Parathyroid adenoma (tissue), 2 donors: ENCODE results near the gene SLC15A1.
A peak's percentile ranks its signal among the peaks of the same experiment; 100 is the strongest.

Experiments used
- H2AFZ ChIP-seq: fragments of 300-600 bp; sonication (generic); one replicate; pipeline ENCODE4 v1.7.0; 2017; ENCODE audit warnings: antibody characterized with exemption, mild to moderate bottlenecking
- H3K27ac ChIP-seq: fragments of 300-600 bp; sonication (generic); one replicate; pipeline ENCODE4 v1.7.0; 2017
- H3K27me3 ChIP-seq: fragments of 300-600 bp; sonication (generic); one replicate; pipeline ENCODE4 v1.7.0; 2017; ENCODE audit warnings: low read length; ENCODE audit not compliant: control insufficient read depth, insufficient read depth
- H3K36me3 ChIP-seq: fragments of 300-600 bp; sonication (generic); one replicate; pipeline ENCODE4 v1.7.0; 2017; ENCODE audit warnings: low read length; ENCODE audit not compliant: control insufficient read depth, insufficient read depth
- H3K4me1 ChIP-seq: fragments of 300-600 bp; sonication (generic); one replicate; pipeline ENCODE4 v1.7.0; 2017; ENCODE audit warnings: control low read depth
- H3K4me2 ChIP-seq: fragments of 300-600 bp; sonication (generic); one replicate; pipeline ENCODE4 v1.7.0; 2017; ENCODE audit warnings: low read length
- H3K4me3 ChIP-seq: fragments of 300-600 bp; sonication (generic); one replicate; pipeline ENCODE4 v1.7.0; 2017; ENCODE audit warnings: low read depth, low read length
- H3K79me2 ChIP-seq: fragments of 300-600 bp; sonication (generic); one replicate; pipeline ENCODE4 v1.7.0; 2017; ENCODE audit warnings: control low read depth
- H3K9ac ChIP-seq: fragments of 300-600 bp; sonication (generic); one replicate; pipeline ENCODE4 v1.7.0; 2017; ENCODE audit warnings: mild to moderate bottlenecking
- H3K9me3 ChIP-seq: fragments of 300-600 bp; sonication (generic); one replicate; pipeline ENCODE4 v1.7.0; 2017; ENCODE audit warnings: low read length; ENCODE audit not compliant: control insufficient read depth
- TF ChIP-seq, protein P1 (sequence below): fragments of 300-600 bp; sonication (generic); IDR thresholded peaks from one replicate; pipeline ENCODE4 v1.7.0; 2017; ENCODE audit warnings: antibody characterized with exemption, mild to moderate bottlenecking
- donor health status: primary hyperparathyroidism.

SLC15A1 gene

DNA sequence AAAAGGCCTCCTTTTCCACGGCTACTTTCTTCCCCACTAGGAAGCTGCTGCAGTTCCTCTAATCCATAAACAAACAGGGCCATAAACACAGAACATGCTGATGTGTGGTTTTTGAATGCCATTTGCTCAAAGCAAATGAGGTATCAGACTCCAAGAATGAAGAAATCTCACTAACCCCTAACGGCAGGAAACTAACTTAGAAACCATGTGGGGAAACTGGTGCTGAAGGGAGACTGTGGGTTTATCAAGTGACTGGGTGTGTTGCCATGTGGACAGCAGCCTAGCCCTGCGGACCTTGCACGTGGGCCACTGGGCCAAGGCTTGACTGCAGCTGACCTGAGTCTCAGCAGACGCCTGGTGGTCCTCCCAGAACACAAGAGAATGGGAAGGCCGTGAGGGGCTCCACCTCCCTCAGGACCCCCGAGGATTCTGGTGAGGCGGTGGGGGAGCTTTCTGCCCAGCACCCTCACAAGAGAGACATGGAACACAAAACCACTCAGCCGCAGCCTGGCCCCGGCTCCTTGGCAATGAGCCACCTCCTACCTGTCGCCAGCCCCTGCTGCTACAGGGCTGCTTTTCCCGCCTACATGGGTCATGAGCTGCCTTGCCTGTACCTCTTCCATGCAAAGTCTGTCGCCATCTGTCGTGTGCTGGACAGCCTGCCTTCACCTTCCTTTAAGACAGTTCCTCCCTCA is 10.6 kb downstream of the SLC15A1 start:
- TF ChIP-seq, protein P1, sequence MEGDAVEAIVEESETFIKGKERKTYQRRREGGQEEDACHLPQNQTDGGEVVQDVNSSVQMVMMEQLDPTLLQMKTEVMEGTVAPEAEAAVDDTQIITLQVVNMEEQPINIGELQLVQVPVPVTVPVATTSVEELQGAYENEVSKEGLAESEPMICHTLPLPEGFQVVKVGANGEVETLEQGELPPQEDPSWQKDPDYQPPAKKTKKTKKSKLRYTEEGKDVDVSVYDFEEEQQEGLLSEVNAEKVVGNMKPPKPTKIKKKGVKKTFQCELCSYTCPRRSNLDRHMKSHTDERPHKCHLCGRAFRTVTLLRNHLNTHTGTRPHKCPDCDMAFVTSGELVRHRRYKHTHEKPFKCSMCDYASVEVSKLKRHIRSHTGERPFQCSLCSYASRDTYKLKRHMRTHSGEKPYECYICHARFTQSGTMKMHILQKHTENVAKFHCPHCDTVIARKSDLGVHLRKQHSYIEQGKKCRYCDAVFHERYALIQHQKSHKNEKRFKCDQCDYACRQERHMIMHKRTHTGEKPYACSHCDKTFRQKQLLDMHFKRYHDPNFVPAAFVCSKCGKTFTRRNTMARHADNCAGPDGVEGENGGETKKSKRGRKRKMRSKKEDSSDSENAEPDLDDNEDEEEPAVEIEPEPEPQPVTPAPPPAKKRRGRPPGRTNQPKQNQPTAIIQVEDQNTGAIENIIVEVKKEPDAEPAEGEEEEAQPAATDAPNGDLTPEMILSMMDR: no peak
- no peak overlapping the region for H3K4me2 ChIP-seq
- no peaks in the 10 kb centered on the region for H3K79me2 ChIP-seq
- H3K27ac ChIP-seq: no peak overlapping the region
- no peaks in the 10 kb centered on the region for H3K36me3 ChIP-seq
- H3K27me3 ChIP-seq: no peaks in the 10 kb centered on the region
- H3K4me1 ChIP-seq: no peaks in the 10 kb centered on the region
- H2AFZ ChIP-seq: no peak overlapping the region
- no peaks in the 10 kb centered on the region for H3K9me3 ChIP-seq
- H3K9ac ChIP-seq: no peak overlapping the region
- H3K4me3 ChIP-seq: no peak overlapping the region

DNA sequence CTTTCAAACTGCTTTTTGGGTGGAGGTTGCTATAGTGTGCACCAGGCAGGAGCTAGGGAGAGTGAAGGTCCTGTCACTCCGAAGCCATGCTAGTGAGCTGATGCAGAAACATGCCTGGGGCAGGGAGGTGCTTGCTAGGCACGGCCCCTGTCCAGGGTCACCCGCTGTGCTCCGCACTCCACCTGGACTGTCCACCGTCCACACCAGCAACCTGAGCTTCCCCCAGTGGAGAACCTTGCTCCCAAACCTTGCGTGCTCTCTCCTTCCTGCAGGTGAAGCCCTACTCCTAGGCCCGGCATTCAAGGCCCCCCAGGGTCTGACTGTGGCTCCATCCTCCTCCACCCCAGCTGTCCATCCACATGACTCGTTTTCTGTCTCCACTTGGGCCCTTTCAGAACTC is 12.3 kb downstream of the SLC15A1 start:
- Histone ChIP-seq H3K9ac (no peak overlapping the region), H3K4me1 (no peaks in the 10 kb centered on the region), H3K27ac (no peak overlapping the region), H2AFZ (no peak overlapping the region), H3K4me2 (no peak overlapping the region), H3K4me3 (no peak overlapping the region), H3K9me3 (no peaks in the 10 kb centered on the region), H3K79me2 (no peaks in the 10 kb centered on the region), H3K27me3 (no peaks in the 10 kb centered on the region), H3K36me3 (no peaks in the 10 kb centered on the region)
- TF ChIP-seq, protein P1: no peak

DNA sequence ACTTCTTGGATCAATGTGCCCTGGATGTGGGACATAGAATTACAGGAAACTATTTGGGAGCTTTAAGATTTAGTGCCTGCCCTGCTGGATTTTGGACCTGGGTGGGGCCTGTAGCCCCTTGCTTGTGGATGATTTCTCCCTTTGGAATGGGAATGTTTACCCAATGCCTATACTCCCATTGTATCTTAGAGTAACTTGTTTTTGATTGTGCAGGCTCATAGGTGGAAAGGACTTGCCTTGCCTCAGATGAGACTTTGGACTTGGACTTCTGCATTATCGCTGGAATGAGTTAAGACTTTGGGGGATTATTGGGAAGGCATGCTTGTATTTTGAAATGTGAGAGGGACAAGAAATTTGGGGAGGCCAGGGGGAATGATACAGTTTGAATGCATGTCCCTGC is 13.5 kb downstream of the SLC15A1 start:
- TF ChIP-seq, protein P1: no peak
- no peaks in the 10 kb centered on the region for H3K36me3 ChIP-seq
- no peak overlapping the region for H3K9ac ChIP-seq
- no peak overlapping the region for H3K4me3 ChIP-seq
- no peaks in the 10 kb centered on the region for H3K9me3 ChIP-seq
- H3K27me3 ChIP-seq: no peaks in the 10 kb centered on the region
- H3K27ac ChIP-seq: no peak overlapping the region
- no peak overlapping the region for H2AFZ ChIP-seq
- H3K79me2 ChIP-seq: no peaks in the 10 kb centered on the region
- H3K4me2 ChIP-seq: no peak overlapping the region
- H3K4me1 ChIP-seq: no peaks in the 10 kb centered on the region

DNA sequence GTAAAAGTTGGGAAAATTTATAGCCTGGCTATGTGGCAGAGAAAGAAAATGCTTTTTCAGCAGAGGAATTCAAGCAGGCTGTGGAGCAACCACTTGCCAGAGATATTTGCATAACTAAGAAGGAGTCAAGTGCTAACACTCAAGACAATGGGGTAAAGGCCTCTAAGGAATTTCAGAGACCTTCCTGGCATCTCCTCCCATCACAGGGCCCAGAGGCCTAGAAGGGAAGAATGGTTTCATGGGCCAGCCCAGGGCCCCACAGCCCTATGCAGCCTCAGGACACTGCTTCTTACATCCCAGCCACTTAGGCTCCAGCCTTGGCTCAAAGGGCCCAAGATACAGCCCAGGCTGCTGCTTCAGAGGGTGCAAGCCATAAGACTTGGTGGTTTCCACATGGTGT is 14.3 kb downstream of the SLC15A1 start:
- Histone ChIP-seq H2AFZ (no peak overlapping the region), H3K9ac (no peak overlapping the region), H3K36me3 (no peaks in the 10 kb centered on the region), H3K79me2 (no peaks in the 10 kb centered on the region), H3K4me2 (no peak overlapping the region), H3K9me3 (no peaks in the 10 kb centered on the region), H3K27ac (no peak overlapping the region), H3K27me3 (no peaks in the 10 kb centered on the region), H3K4me1 (no peaks in the 10 kb centered on the region), H3K4me3 (no peak overlapping the region)
- TF ChIP-seq, protein P1: no peak

DNA sequence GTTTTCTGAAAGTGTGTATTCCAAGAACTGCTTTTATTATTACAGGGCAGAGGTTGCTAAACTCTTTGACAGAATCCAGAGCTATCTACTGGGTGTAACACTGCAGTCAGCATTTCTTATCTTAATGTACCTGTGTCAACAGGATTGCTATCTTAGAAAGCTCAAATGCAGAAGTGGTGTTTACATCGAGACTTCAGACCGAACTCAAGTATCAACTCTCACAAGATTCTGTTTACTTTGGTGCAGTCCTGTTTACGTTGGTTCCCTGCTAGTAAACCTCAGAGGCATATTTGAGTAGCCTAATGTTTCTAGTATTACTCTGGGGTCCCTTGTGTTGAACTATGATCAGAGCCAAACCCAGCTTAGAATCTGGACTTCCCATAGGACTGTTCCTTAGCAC is 20.5 kb downstream of the SLC15A1 start:
- Histone ChIP-seq H3K27me3 (no peaks in the 10 kb centered on the region), H3K4me2 (peak overlapping the region; percentile 29), H3K4me3 (no peak overlapping the region), H3K36me3 (no peaks in the 10 kb centered on the region), H3K27ac (peak overlapping the region; percentile 32), H3K79me2 (no peaks in the 10 kb centered on the region), H2AFZ (peak overlapping the region; percentile 3), H3K9ac (no peak overlapping the region), H3K9me3 (no peaks in the 10 kb centered on the region), H3K4me1 (no peaks in the 10 kb centered on the region)
- TF ChIP-seq, protein P1: no peak
